Ectodermal cell (in vitro differentiated cells): ENCODE data around the gene NPY2R. TPM values are rescaled to one million over a fixed set of nuclear protein-coding genes. Genes with fewer than 3 reads are reported as not detected.

Experiments used
- H3K27ac ChIP-seq: 2 replicates; pipeline ENCODE4 v1.7.0; 2013; ENCODE audit warnings: mild to moderate bottlenecking, low read depth, low read length; ENCODE audit not compliant: insufficient read depth, poor library complexity, severe bottlenecking
- H3K27me3 ChIP-seq: 2 replicates; pipeline ENCODE4 v1.7.0; 2013; ENCODE audit warnings: mild to moderate bottlenecking, low read length; ENCODE audit not compliant: insufficient read depth, control insufficient read depth, poor library complexity, severe bottlenecking
- H3K36me3 ChIP-seq: one replicate; pipeline ENCODE4 v1.7.0; 2013; ENCODE audit warnings: low read length; ENCODE audit not compliant: control insufficient read depth, insufficient read depth
- H3K4me1 ChIP-seq: one replicate; pipeline ENCODE4 v1.7.0; 2013; ENCODE audit warnings: low read length; ENCODE audit not compliant: control insufficient read depth, insufficient read depth
- H3K4me3 ChIP-seq: 2 replicates; pipeline ENCODE4 v1.7.0; 2013; ENCODE audit warnings: low read depth, low read length, control low read depth; ENCODE audit not compliant: insufficient read depth
- H3K9me3 ChIP-seq: 2 replicates; pipeline ENCODE4 v1.7.0; 2013; ENCODE audit warnings: mild to moderate bottlenecking, low read length, moderate library complexity; ENCODE audit not compliant: control insufficient read depth
- WGBS, 2 experiments: methylation state at CpG; one replicate each; pipeline ENCODE4 v1.1.7; 2013; ENCODE audit warnings: missing lambda C conversion rate in 2 of 2; 5-methylcytosine and 5-hydroxymethylcytosine counted together
- polyA plus RNA-seq, 4 experiments: library from polyadenylated mRNA; stranded (reverse); fragments of 50-300 nt; gene quantifications; one replicate each; pipeline ENCODE4 v1.2.3, GENCODE V29; 2013

NPY2R gene
- 0.76 TPM for polyA plus RNA-seq (2013, experiment 1 of 4)
- polyA plus RNA-seq (2013, experiment 2 of 4), result 0.57 TPM
- 0.80 TPM for polyA plus RNA-seq (2013, experiment 3 of 4)
- 0.77 TPM for polyA plus RNA-seq (2013, experiment 4 of 4)

GRCh38 chr4:155208258-155209054 is at the start of gene NPY2R:
Gene NPY2R, plus strand, starts transcription at chr4:155208636. Its CDS starts 5,304 bp downstream, at chr4:155213940.
- peaks cover 46% of the 10 kb centered on the region for H3K27me3 ChIP-seq
- WGBS, 2 experiments, result 1% methylated on average over 53 to 55 of the region's 55 CpGs
- H3K4me1 ChIP-seq, result no peaks in the 10 kb centered on the region
- H3K9me3 ChIP-seq, result no peaks in the 10 kb centered on the region
- peak within 1 kb of the TSS; percentile 42 for H3K4me3 ChIP-seq
- H3K36me3 ChIP-seq, result no peaks in the 10 kb centered on the region
- H3K27ac ChIP-seq, result no peak within 1 kb of the TSS

- Histone ChIP-seq H3K36me3 (no peaks in the 10 kb centered on the region), H3K27me3 (no peaks in the 10 kb centered on the region), H3K4me3 (no peak overlapping the region), H3K27ac (no peak overlapping the region), H3K9me3 (no peaks in the 10 kb centered on the region), H3K4me1 (peaks cover 6% of the 10 kb centered on the region)
- 95 to 98% methylated on average over 3 of the region's 3 CpGs for WGBS, 2 experiments
These were observed 47.1 kb upstream of the NPY2R start for GRCh38 chr4:155161357-155161756.

- Histone ChIP-seq H3K36me3 (no peaks in the 10 kb centered on the region), H3K27me3 (no peaks in the 10 kb centered on the region), H3K27ac (no peak overlapping the region), H3K4me1 (peaks cover 11% of the 10 kb centered on the region), H3K9me3 (no peaks in the 10 kb centered on the region), H3K4me3 (no peak overlapping the region)
- 80 to 96% methylated on average over 2 of the region's 2 CpGs for WGBS, 2 experiments
These were observed 43.7 kb upstream of the NPY2R start for GRCh38 chr4:155164718-155165117.

- 81 to 84% methylated on average over 4 of the region's 4 CpGs for WGBS, 2 experiments
- Histone ChIP-seq H3K36me3 (no peaks in the 10 kb centered on the region), H3K4me3 (no peak overlapping the region), H3K9me3 (no peaks in the 10 kb centered on the region), H3K27me3 (no peaks in the 10 kb centered on the region), H3K27ac (no peak overlapping the region), H3K4me1 (peaks cover 4% of the 10 kb centered on the region)
These were observed 37.9 kb upstream of the NPY2R start for GRCh38 chr4:155170569-155170968.

GRCh38 chr4:155173371-155173770 is 35.1 kb upstream of the NPY2R start:
- Histone ChIP-seq H3K4me1 (no peaks in the 10 kb centered on the region), H3K27me3 (no peaks in the 10 kb centered on the region), H3K9me3 (no peaks in the 10 kb centered on the region), H3K4me3 (no peak overlapping the region), H3K27ac (no peak overlapping the region), H3K36me3 (no peaks in the 10 kb centered on the region)
- 91 to 95% methylated on average over 3 to 4 of the region's 4 CpGs for WGBS, 2 experiments

GRCh38 chr4:155174668-155175067 is 33.8 kb upstream of the NPY2R start:
- Histone ChIP-seq H3K9me3 (no peaks in the 10 kb centered on the region), H3K4me3 (no peak overlapping the region), H3K36me3 (no peaks in the 10 kb centered on the region), H3K4me1 (no peaks in the 10 kb centered on the region), H3K27ac (no peak overlapping the region), H3K27me3 (no peaks in the 10 kb centered on the region)
- WGBS, 2 experiments, result no CpG with 5 or more reads among the region's 1 CpG

- Histone ChIP-seq H3K9me3 (no peaks in the 10 kb centered on the region), H3K4me1 (no peaks in the 10 kb centered on the region), H3K4me3 (no peak overlapping the region), H3K36me3 (no peaks in the 10 kb centered on the region), H3K27ac (no peak overlapping the region), H3K27me3 (no peaks in the 10 kb centered on the region)
- 97% methylated on average over 2 of the region's 2 CpGs for WGBS, 2 experiments
These were observed 29.2 kb upstream of the NPY2R start for GRCh38 chr4:155179216-155179615.

- no peaks in the 10 kb centered on the region for H3K9me3 ChIP-seq
- 97 to 100% methylated on average over 2 of the region's 2 CpGs for WGBS, 2 experiments
- H3K4me3 ChIP-seq, result no peak overlapping the region
These were observed 21.5 kb upstream of the NPY2R start for GRCh38 chr4:155186972-155187371.

GRCh38 chr4:155187989-155188388 is 20.4 kb upstream of the NPY2R start:
- Histone ChIP-seq H3K27me3 (no peaks in the 10 kb centered on the region), H3K4me1 (no peaks in the 10 kb centered on the region), H3K27ac (no peak overlapping the region), H3K36me3 (no peaks in the 10 kb centered on the region), H3K4me3 (no peak overlapping the region), H3K9me3 (no peaks in the 10 kb centered on the region)
- 83 to 89% methylated on average over 1 of the region's 1 CpG for WGBS, 2 experiments

More at GRCh38 chr4:155186972-155187371, 21.5 kb upstream of the NPY2R start:
- Histone ChIP-seq H3K27ac (no peak overlapping the region), H3K27me3 (no peaks in the 10 kb centered on the region), H3K4me1 (no peaks in the 10 kb centered on the region), H3K36me3 (no peaks in the 10 kb centered on the region)

- no peak overlapping the region for H3K4me3 ChIP-seq
- no peaks in the 10 kb centered on the region for H3K9me3 ChIP-seq
These were observed 18.3 kb upstream of the NPY2R start for GRCh38 chr4:155190099-155190498.

More at GRCh38 chr4:155190099-155190498, 18.3 kb upstream of the NPY2R start:
- Histone ChIP-seq H3K27ac (no peak overlapping the region), H3K4me1 (no peaks in the 10 kb centered on the region), H3K36me3 (no peaks in the 10 kb centered on the region), H3K27me3 (no peaks in the 10 kb centered on the region)
